ENCODE results near the gene SCMH1.
"Not testable (repeated sequence)": the region's sequence is repeated elsewhere in the genome, so short reads cannot be mapped to it uniquely, and the experiment has no call there.

Gene SCMH1

DNA sequence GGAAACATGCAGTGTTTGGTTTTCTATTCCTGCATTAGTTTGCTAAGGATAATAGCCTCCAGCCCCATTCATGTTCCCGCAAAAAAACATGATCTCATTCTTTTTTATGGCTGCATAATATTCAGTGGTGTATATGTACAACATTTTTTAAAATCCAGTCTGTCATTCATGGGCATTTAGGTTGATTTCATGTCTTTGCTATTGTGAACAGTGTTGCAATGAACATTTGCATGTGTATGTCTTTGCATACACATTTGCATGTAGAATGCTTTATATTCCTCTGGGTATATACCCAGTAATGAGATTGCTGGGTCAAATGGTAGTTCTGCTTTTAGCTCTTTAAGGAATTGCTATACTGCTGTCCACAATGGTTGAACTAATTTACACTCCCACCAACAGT is 9.0 kb upstream of the SCMH1 start:
- DNase-seq (ENCODE audit: extremely low read depth in 1 of 2, low read depth in 1 of 2): not testable (repeated sequence)

DNA sequence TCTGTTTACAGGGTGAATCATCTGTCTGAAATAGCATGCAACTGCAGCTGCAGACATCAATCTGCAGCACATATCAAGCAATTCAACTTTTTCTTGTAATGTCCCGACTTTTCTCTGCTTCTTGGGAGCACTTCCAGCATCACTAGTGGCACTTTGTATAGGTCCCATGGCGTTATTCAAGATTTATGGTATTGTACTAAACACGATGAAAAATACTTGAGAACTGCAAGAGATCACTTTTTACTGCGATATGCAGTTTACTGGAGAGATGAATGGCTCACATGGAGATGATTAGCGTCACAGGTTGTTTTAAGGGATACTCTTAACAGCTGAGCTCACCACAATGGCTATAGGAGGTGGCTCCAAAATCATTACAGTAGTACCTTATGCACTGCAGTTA is 7.2 kb upstream of the SCMH1 start:
- DNase-seq (ENCODE audit: extremely low read depth in 1 of 2, low read depth in 1 of 2): no peak

DNA sequence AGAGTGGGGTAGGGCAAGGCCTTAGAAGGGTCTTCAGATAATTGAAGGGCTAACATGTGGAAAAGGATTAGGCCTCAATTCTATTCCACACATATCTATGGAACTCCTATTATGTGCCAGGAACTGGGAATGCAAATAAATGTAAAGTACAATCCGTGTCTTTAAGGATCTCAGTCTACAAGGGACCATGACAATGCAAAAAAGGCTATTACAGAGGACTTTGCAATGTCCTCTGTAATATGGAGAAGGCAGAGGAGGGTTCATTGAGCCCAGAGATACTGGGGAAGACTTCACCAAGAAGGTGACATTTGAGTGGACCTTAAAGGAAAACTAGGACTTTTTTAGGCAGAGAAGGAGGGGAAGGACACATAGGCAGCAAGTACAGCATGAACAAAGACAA is 4.5 kb upstream of the SCMH1 start:
- no peak for DNase-seq (ENCODE audit: extremely low read depth in 1 of 2, low read depth in 1 of 2)

DNA sequence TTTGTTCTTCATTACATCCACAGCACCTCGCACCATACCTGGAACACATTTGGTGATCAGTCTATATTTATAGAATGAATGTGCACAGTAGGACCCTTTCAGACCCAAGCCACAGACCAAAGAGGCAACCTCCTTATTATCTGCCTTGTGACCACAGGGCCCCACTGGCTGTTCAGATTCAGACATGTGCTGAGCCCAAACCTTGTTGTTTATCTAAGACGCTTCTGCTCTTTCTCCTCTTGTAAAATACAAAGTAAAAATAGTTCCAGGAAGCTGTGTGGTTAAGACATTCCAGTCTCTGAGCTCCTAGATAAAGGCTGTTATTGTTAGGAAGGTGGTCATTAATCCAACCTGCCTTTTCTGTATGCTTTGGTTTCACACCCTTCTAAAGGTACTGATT is 3.6 kb upstream of the SCMH1 start:
- DNase-seq (ENCODE audit: extremely low read depth in 1 of 2, low read depth in 1 of 2): no peak

DNA sequence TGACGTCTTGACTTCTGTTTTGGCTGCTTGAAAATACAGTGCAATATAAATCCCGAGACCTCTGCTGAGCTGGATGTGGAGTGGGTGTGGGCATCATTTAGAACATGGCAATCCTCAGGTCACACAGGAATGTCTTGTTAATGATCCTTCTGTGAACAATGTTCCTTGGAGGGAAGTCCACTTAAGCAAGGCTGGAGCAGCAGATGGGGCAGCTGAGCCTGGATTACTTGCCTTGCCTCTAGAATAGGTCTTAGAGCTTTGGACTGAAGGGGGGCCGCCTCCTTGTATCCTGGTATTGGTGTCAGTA is 926 bp upstream of the SCMH1 start:
- DNase-seq (ENCODE audit: extremely low read depth in 1 of 2, low read depth in 1 of 2): no peak

DNA sequence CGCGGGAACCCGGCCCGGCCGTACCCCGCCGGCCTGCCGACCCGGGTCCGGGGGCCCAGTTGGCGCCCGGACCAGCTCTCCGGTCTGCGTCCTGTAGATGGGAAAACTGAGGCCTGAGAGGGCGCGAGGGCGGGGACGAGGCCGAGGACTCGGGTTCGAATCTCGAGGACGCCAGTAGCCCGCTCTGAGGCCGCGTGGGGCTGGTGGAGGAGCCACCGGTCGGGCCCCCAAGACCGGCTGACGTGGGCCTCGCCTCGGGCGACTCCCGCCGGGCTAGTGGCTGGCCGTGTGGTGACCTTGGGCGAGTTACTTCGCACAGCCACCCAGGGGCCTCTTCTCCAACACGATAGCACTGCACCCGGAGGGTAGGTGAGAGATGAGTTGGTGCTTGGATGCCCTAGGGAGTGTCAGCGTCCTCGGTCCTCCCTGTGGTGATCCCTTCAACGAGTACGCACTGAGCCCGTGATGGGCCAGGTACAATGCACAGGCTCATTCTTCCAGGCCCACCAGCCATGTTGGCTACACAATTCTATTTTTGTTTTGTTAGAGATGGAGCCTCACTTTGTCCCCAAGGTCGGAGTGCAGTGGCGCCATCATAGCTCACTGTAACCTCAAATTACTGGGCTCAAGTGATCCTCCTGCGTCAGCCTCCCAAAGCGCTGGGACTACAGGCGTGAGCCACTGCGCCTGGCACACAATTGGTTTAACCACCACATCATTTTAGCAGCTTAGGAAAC is 404 bp upstream of the SCMH1 start:
- DNase-seq (ENCODE audit: extremely low read depth in 1 of 2, low read depth in 1 of 2): peak in 1 of 2 donors; percentile 6

DNA sequence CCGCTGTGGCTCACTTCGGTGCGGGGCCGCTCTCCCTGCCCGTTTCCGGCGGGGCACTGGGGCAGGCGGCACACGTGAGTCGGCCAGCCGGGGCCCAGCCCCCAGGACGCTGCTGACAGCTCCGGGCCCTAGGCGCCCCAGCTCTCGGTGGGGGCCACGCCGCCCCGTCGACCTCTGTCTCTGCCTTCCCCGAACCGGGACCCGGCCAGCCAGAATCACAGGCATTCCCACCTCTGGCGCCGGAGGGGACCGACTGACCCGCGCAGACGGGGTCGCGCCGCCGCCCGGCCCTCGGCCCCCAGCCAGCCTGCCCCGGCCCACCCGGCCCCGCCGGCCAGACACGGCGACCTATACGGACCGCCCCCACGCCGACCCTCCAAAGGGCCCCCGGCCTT is 755 bp downstream of the SCMH1 start:
- peak in 1 of 2 donors; percentile 12 for DNase-seq (ENCODE audit: extremely low read depth in 1 of 2, low read depth in 1 of 2)

DNA sequence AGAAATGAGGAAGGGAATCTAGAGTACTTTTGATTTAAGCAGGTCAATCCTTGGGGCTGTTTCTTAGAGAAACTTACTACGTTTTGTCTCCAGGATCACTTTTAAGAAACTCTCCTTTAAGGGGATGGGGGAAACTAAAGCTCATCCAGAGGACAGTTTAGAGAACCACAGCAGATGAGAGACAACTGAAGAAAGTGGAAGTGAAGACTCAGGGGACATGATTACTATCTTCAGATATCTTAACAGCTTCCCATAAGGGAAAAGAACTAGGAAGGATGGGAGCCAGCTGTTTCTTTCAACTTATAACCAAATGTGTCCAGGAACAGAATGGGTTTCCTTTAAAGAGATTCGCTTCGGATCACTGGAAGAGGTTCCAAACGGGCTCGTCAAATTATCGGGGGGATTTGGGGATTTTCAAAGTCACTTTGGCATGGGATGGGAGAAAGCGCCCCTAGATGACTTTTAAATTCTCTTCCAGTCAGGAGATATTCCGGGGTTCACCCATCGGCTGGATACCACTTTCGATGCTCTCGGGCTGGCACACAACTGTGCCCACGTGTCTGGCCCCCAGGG is 1.2 kb downstream of the SCMH1 start:
- DNase-seq (ENCODE audit: extremely low read depth in 1 of 2, low read depth in 1 of 2): no peak

DNA sequence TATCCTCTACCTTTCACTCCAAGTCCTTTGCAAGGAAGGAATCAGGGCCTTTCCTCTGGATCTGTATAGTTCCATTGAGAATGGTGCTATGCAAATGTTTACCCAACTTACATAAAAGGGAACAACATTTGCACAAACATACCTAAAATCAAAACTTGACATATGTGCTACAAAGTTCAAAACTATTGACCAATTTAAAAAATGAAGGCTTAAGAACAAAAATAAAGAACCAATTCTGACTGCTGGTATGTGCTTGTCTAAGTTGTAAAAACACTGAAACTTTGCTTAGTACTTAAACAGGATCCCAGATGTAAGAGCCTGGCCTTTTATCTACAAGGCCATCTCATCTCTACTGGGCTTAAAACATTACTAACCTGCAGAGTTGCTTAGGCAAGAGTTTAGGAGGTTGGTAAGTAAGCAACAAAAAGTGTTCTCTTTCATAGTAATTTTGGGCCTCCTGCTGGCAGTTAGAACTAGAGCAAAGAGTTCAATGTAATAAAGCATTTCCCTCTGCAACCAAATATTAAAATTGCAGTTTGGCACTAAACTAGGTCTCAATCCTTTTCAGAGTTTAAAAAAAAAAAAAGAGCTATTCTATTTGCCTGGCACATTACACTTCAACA is 2.0 kb downstream of the SCMH1 start:
- DNase-seq (ENCODE audit: extremely low read depth in 1 of 2, low read depth in 1 of 2): no peak

DNA sequence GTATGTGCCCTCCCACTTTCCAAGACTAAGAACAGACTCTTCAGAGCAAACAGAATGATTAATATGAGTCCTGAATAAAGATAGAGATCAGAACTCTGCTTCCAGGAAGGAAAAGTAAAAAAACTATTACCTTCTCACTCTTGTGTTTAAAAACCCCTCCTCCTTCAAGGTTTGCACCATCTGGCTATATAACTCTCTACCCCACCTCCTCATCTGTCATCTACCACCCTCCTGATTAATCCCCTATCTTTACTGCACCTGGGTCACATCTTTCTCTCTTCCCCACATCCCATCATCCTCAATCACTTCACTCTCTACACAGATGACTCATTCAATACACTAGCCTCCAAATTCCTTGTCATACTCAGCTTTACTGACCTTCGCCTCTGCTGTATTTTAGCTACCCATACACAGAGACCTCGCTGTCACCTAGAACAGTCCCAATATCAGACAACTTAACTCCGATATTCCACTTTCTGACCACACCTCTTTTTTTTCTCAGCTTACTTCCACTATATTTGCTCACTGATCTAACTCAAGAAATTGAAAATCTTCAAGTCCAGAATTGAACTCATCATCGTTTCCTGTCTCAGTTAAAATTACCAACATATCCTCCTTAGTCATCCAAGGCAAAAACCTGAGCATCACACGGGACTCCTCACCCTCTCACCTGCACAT is 3.7 kb downstream of the SCMH1 start:
- DNase-seq (ENCODE audit: extremely low read depth in 1 of 2, low read depth in 1 of 2): no peak

DNA sequence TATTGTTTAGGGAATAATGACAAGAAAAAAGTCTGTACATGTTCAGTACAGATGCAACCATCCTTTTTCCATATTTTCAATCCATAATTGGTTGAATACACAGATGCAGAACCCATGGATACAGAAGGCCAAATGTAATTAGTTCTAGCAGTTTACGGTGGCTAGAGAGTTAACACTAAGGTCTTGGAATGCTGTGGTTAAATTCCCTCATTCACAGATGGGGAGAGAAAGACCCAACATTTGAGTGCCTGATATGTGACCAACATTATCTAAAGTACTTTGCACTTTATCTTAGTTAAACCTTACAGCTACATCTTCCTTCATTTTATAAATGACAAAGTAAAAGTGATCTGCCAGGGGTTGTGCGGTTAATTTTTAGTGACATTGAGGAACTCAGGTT is 5.3 kb downstream of the SCMH1 start:
- no peak for DNase-seq (ENCODE audit: extremely low read depth in 1 of 2, low read depth in 1 of 2)

DNA sequence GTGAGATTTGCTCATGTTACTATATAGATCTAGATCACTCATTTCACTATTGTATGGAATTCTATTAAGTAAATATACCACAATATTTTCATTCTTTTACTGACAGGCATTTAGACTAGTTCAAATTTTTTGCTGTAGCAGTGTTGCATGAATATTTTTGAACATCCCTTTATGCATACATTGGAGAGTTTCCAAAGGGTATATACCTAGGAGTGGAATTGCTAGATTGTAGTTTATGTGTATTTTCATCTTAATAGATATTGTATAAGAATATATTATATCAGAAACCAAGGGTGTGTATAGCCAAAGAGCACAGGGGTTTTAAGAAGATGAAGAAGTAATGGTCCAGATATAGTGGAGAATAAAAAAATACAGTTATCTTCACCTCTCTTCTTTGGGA is 6.2 kb downstream of the SCMH1 start:
- DNase-seq (ENCODE audit: extremely low read depth in 1 of 2, low read depth in 1 of 2): no peak

DNA sequence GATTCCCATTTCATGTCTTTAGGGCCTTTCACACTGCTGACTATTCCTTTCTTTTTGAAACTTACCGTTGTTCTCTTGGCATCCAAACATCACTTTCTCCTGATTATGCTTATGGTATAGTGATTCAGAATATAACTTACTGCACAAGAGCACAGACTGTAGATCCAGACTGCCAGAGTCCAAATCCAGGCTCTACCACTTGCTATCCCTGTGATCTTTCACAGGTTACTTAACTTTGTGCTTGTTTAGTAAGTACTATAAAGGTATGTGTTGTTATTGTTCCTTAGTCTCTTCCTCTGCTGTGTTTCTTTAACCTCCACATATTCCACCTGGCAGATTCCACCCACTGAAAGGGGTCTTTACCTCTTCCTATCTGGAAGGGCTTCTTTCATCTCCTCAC is 8.4 kb downstream of the SCMH1 start:
- DNase-seq (ENCODE audit: extremely low read depth in 1 of 2, low read depth in 1 of 2): no peak

DNA sequence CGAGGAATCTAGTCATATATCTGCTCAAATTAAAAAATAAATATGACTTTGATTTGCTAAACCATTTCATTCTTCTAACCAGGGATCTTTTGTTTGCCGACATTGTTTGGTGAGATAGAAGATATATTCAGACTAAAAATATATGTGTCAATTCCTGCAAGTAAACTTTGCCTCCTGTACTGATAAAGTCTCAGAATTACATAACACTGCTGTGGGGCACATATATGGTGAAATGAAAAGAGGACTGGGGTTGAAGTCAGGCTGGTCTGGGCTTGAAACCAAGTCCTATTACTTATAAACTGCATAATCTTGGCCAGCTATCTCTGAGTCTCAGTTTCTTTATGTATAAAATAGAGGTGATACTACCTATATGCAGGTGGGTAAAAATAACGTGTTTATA is 9.8 kb downstream of the SCMH1 start:
- DNase-seq (ENCODE audit: extremely low read depth in 1 of 2, low read depth in 1 of 2): no peak

DNA sequence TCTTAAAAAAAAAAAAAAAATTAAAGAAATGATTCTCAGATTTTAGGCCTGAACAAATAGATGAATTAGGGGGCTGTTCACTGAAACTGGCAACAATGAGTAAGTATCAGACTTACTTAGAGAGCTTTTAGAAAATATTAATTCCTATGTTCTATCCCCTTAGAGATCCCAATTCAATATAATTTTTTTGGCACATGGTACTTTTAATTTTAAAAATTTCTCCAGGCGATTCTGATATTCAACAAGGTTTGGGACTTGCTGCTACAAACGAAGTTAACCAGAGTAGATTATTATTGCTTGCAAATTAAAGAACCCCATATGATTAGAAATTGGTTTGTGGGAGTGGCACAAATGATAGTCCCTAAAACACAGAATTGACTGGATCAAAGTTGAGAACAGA is 11.4 kb downstream of the SCMH1 start:
- DNase-seq (ENCODE audit: extremely low read depth in 1 of 2, low read depth in 1 of 2): no peak

DNA sequence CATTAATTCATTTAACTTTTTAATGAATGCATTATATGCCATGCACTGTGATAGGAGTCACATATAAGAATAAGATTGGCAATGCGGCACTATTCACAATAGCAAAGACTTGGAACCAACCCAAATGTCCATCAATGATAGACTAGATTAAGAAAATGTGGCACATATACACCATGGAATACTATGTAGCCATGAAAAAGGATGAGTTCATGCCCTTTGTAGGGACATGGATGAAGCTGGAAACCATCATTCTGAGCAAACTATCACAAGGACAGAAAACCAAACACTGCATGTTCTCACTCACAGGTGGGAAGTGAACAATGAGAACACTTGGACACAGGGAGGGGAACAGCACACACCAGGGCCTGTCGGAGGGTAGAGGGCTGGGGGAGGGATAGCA is 12.9 kb downstream of the SCMH1 start:
- not testable (repeated sequence) for DNase-seq (ENCODE audit: extremely low read depth in 1 of 2, low read depth in 1 of 2)

DNA sequence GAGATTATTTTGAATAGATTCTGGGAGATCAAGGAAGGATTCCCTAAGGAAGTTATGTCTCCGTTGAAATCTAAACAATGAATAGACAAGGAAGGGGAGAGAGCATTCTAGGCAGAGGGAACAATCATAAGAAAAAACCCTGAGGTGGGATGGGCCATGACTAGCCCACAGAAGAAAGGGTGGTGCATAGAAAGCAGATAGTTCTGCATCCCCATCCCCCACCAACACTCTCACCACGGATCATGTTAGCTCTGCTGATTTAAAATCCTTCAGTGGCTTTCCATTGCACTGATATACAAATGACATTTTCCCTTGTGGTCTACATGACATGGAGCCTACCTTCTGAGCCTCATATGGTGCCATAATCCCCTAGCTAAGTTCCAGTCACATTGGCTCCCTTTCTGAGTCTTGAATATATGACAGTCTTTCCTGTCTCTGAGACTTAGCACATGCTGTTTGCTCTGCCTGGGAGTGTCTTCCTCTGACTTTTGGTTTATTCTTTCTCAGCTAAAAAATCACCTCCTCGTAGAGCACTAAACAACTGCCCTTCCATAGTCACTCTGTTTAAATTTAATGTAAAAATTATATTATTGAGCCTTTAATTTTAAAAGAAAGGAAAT is 15.2 kb downstream of the SCMH1 start:
- no peak for DNase-seq (ENCODE audit: extremely low read depth in 1 of 2, low read depth in 1 of 2)

DNA sequence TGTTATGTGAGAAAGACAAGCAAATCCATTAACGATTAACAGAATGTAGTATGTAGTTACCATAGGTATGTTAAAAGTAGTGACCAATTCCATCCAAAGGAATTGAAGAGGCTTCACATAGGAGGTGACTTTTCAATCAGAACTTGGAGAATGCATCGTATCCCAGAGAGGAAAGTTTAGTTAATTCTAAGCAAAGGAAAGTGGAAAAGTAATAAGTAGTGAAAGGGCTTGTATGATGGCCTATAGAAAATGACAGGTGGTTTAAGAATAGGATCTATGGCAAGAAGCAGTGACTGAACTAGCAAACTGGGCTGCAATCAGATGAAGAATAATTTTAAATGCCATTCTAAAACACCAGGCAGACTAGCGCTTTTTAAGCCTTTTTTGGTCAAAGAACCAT is 16.6 kb downstream of the SCMH1 start:
- no peak for DNase-seq (ENCODE audit: extremely low read depth in 1 of 2, low read depth in 1 of 2)

DNA sequence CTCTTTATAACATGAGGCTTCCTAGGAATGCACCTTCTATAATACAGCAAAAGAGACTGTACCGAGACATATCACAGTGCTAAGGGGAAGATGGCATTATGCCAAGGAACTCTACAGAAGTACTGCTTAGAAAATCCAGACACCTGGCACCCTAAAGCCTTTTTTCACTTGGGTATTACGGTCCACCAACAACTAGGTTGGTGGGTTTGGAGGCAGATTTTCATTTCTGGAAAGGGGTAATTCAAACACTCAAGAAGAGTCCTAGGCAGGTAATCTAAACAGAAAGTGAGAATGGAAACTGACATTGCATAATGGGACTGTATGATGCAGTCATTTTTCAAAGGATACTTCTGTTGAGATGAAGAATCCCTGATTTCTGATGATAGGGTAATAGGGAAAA is 19.6 kb downstream of the SCMH1 start:
- no peak for DNase-seq (ENCODE audit: extremely low read depth in 1 of 2, low read depth in 1 of 2)

DNA sequence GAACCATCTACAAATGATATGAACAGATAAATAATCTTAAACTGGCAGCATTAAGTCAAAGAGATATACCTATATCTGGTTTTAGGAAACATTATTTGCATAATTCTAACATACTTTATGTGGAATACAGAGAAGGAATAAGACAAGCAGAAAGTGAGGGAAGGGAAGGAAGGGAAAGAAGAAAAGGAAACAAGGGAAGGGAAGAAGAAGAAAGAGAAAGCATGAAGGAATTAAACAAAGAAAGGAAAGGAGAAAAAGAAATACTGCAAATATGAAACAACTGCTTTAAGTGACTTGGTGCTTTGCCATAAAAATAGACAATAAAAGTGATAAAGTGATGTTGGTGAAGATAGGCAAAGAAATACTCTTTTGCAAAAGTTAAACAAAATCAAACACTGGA is 20.1 kb downstream of the SCMH1 start:
- DNase-seq (ENCODE audit: extremely low read depth in 1 of 2, low read depth in 1 of 2): no peak

DNA sequence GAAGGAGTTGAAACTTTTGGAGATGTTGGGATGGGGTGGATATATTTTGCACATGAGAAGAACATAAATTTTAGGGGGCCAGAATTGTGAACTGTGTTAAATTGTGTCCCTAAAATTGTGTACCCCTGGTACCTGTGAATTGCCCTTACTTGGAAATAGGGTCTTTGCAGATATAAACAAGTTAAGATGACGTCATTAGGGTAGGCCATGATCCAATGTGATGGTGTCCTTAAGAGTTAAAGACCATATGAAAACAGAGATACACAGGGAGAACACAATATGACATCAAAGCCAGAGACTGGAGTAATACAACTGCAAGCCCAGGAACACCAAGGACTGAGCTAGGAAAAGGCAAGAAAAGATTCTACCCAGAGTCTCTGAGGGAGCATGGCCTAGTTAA is 24.0 kb downstream of the SCMH1 start:
- DNase-seq (ENCODE audit: extremely low read depth in 1 of 2, low read depth in 1 of 2): no peak

DNA sequence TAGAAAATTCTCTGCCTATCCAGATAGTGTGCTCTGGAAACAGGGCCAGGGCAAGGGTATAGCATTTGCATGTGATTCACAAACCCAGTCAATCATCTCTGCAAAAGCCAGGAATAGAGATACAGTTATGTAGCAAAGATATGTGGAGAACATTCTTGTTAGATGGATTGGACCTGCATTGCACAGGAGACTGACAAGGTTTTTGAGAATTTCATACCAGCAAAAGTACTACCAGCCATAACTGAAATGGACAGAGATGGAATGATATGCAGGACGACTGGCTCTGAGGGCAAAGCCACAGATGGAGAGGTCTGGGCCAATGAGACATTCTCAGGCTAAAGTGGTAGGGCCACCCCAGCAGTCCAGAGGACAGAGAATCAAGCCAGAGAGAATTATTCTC is 24.7 kb downstream of the SCMH1 start:
- no peak for DNase-seq (ENCODE audit: extremely low read depth in 1 of 2, low read depth in 1 of 2)
